SK-N-SH treated with all-trans-retinoic acid at 6 μM for 48 hours (cell line): ENCODE measurements around the gene COL12A1.

Source experiments
- SNAI2 ChIP-seq: fragments of 250-450 bp; sonication (Bioruptor Pico); IDR thresholded peaks from 2 replicates; pipeline ENCODE4 v1.5.0; 2020; ENCODE audit warnings: mild to moderate bottlenecking, moderate library complexity
- ZFP30 ChIP-seq: fragments of 450-650 bp; formaldehyde crosslinking; IDR thresholded peaks from 2 replicates; pipeline ENCODE4 v1.5.0; 2022; ENCODE audit warnings: mild to moderate bottlenecking, moderate library complexity
- ZNF70 ChIP-seq: fragments of 450-650 bp; formaldehyde crosslinking; IDR thresholded peaks from 2 replicates; pipeline ENCODE4 v1.5.0; 2020; ENCODE audit warnings: mild to moderate bottlenecking, moderate library complexity

GRCh38 chr6:75126518-75126917, 79.3 kb downstream of the COL12A1 start:
- no peak for TF ChIP-seq ZFP30 (CRISPR knock-in tag)
- no peak for TF ChIP-seq SNAI2 (CRISPR knock-in tag)
- TF ChIP-seq ZNF70 (CRISPR knock-in tag): no peak
